Fibroblast of upper back skin (primary cell): Measurements from ENCODE around the gene HMCN2.

Source experiments
- DNase-seq: peaks from one replicate; pipeline ENCODE4 v3.0.0-alpha.2; 2013

HMCN2 gene, protein sequence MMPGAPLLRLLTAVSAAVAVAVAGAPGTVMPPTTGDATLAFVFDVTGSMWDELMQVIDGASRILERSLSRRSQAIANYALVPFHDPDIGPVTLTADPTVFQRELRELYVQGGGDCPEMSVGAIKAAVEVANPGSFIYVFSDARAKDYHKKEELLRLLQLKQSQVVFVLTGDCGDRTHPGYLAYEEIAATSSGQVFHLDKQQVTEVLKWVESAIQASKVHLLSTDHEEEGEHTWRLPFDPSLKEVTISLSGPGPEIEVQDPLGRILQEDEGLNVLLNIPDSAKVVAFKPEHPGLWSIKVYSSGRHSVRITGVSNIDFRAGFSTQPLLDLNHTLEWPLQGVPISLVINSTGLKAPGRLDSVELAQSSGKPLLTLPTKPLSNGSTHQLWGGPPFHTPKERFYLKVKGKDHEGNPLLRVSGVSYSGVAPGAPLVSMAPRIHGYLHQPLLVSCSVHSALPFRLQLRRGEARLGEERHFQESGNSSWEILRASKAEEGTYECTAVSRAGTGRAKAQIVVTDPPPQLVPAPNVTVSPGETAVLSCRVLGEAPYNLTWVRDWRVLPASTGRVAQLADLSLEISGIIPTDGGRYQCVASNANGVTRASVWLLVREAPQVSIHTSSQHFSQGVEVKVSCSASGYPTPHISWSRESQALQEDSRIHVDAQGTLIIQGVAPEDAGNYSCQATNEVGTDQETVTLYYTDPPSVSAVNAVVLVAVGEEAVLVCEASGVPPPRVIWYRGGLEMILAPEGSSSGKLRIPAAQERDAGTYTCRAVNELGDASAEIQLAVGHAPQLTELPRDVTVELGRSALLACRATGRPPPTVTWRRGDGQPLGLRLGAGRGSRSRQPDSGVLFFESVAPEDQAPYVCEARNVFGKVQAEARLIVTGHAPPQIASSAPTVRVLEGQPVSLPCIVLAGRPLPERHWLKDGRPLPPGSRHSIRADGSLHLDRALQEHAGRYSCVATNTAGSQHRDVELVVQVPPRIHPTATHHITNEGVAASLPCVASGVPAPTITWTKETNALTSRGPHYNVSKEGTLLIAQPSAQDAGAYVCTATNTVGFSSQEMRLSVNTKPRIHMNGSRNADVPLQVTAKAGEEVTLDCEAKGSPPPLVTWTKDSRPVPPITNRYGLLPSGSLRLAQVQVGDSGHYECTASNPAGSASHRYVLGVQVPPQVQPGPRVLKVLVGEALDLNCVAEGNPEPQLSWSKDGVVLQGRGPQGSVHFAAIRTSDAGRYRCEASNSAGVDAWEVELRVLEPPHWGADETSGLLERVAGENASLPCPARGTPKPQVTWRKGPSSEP (N-terminal part only)

DNA sequence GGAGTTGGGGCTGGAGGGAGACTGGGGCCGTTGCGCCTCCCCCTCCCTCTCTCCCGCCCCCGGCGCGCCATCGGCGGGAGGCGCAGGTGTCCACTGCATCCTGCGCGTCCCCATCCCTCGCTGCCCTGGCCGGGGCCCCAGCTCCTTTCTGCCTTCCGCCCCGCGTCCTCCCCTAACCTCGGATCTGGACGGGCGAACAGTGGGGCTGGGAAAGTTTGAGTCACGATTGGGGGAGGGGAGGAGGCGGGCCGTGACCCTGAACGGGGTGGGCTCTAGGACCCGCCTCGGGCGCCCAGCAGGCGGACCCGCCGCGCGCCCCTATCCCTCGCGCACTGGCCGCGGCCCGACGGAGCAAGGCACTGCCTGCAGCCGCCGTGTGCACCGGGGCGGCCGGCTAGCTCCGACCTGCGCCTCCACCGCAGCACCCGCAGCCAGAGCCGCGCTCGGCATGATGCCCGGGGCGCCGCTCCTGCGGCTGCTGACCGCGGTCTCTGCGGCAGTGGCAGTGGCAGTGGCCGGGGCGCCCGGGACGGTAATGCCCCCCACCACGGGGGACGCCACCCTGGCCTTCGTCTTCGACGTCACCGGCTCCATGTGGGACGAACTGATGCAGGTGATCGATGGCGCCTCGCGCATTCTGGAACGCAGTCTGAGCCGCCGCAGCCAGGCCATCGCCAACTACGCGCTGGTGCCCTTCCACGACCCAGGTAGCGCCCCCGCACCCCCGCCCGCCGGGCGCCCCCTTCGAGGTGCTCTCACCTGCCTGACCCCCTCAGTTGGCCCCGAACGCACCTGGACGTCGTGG is at the start of gene HMCN2:
TSS of gene HMCN2 (plus strand) at position 330 of the 805 bp plus-strand sequence. CDS start at position 449, 119 bp downstream.
- no peak for DNase-seq

DNA sequence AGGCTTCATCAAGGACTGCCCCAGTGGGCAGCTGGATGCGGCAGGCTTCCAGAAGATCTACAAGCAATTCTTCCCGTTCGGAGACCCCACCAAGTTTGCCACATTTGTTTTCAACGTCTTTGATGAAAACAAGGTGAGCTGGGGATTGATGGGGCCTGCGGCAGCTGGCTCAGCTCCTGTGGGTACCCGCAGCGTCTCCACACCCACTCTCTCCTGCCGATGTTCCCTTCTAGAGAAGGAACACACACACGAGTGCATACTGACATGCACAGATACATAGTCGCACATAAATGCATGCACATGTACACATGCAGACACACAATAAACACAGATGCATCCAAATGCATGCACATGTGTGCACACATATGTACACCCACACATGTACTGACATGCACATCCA is 47.7 kb upstream of the HMCN2 start:
- no peak for DNase-seq

DNA sequence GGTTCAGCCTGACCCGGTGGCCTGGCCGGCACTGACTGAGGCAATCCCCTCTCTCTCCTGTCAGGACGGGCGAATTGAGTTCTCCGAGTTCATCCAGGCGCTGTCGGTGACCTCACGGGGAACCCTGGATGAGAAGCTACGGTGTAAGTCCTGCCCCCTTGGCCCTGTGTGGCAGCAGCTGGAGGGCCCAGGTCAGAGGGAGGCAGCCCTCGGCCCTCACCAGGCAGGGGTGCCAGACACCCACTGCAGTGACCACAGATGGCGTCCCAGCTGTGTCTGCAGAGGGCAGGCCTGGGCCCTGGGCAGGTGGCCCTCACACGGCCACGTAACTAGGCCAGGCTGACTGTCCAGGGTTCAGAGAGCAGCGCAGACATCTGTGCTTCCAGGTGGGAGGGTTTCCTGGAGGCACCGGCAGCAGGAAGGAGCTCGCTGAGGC is 45.9 kb upstream of the HMCN2 start:
- DNase-seq, result no peak

DNA sequence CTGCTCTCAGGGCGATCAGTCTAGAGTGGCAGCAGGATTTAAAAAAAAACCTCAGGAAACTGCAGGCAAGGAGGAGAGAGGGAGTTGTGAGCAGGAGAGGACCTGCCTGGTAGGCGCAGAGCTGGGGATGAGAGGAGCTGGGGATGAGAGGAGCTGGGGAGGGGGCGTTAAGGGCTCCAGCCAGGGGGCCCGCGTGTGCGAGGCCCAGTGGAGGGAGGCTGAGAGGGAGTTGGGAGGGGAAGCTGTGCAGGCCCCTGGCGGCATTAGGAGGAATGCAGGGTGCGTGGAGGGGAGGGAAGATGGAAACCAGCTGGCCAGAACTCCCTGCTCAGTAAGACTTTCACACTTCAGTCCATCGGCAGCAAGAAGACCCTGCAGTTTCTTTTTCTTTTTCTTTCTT is 45.2 kb upstream of the HMCN2 start:
- DNase-seq, result peak; percentile 54

DNA sequence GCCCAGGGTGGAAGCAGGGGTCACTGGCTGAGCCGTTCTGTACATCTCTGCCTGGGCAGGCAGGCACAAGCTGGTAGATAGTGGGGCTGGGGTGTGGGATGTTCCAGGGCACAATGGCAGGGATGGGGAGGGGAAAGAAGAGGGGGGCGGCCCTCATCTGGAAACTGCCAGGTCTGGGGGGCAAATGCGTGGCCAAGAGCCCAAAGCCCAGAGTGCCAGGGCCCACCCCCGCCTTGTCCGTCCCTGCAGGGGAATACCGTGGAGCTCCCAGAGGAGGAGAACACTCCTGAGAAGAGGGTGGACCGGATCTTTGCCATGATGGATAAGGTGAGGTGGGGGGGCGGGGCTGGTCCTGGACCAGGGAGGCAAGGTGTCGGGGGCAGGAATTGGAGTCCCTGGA is 42.7 kb upstream of the HMCN2 start:
- DNase-seq, result no peak

DNA sequence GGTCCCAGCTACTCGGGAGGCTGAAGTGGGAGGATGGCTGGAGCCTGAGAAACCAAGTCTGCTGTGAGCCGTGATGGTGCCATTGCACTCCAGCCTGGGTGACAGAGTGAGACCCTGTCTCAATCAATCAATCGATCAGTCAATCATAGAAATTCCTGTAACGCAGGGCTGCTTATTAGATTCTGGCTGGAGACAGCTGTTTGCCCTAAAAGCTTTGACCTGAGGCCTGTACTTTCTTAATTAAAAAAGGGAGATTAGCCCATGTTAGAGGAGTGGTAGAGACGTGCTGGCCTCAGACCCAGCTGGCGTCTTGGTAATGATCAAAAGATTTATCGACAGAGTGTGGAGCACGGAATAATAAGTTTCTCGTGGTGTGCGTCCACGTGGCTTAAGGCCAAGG is 40.5 kb upstream of the HMCN2 start:
- no peak for DNase-seq

DNA sequence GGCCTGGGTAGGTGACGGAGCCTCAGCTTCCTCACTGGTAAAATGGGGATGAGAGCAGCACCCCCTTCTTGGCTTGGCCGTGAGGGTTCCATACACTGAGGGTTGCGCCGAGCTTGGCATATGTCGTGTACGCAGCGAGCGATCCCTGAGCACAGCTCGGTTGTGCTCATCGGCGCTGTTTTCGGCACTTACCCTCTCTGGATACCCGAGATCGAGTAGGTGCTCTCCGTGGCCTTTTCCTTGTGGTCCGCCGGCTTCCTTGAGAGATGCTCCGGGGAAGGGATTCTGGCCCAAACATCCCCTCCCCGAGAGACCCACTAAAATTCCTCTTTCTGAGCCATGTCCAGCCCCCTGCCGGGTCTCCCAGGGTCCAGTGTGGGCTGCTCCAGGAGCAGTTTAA is 40.0 kb upstream of the HMCN2 start:
- DNase-seq, result no peak

DNA sequence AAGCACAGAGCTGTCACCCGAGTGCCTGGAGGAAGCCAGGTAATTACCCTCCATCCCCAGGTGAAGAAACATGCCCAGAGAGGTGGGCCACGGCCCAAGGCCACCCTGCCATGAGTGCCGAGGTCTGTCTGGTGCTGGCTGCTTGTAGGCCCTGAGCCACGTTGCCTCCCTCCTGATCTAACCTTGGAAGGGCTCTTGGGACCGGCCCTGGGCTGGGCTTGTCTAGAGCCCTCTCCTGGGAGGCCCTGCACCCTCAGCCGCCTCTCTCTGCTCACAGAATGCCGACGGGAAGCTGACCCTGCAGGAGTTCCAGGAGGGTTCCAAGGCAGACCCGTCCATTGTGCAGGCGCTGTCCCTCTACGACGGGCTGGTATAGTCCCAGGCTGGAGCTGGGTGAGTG is 39.4 kb upstream of the HMCN2 start:
- DNase-seq, result no peak

DNA sequence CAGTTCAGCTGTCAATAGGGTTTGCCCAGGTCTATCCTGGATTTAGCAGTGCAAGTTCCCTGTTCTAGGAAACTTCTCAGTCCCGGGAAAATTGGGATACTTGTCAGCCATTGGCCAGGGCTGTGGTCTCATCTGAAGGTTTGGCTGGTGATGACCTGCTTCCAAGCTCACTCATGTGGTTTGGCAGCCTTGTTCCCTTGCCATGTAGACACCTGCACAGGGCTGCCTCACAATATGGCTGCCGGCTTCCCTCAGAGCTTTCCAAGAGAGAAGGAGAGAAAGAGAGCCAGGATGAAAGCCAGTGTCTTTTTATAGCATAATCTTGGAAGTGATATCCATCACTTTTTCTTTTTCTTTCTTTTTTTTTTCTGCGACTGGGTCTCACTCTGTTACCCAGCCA is 37.7 kb upstream of the HMCN2 start:
- DNase-seq, result no peak

DNA sequence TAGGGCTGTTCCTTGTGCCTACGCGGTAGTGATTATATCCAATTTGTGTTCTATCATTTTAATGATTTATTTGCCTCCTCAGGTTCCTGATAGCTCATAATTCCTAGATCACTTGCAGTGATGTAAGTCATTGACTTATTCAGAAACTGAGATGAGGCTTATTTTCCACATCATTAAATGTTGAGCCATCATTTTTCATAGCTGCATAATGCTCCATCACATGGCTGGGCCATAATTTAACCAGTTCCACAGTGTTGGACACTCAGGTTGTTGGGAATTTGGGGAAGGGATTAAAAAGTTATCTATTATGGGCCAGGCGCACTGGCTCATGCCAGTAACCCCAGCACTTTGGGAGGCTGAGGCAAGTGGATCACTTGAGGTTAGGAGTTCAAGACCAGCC is 35.8 kb upstream of the HMCN2 start:
- DNase-seq, result no peak

DNA sequence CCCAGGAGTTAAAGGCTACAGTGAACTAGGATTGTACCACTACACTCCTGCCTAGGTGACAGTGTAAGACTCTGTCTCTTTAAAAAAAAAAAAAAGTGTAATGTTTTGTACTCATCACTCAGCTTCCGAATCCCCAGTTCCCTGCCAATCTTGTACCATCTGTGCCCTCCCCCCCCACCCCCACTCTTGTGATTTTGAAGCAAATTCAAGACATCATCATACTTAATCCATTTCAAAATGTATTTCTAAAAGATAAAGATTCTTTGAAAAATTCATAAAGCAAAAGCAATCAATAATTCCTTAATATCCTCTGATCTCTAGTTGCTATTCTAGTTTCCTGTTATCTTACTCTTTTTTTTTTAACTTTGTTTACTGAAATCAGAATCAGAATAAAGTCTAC is 34.9 kb upstream of the HMCN2 start:
- DNase-seq, result no peak

DNA sequence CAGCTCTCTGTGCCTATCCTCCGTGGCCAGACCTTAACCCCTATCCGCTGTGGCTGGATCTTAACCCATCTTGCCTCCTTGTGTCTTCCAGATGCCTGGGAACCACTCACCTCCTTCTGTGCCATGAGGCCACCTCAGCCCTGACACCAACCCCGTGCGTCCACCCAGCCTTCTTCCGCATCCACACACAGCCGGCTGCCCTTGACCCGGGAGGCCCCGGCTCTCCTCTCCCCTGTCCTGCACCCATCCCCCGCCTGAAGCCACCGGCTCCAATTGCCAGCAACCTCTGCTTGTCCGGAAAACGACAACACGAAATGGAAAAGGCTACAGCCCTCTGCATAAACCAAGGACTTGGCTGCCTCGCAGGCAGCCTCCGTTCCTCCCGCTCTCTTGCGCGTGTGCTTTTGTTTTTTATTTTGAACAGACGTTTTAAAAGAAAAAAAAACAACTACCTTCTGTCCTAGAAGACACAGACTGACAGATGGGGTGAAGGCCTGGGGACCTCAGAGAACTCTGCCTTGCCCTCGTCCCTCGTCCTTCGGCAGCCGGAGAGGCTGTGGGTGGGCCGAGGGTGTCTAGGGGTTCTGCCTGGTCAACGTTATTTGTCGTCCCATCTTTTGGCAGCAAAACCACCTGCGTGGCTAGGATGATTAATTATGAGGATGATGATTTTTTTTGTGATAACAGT is 32.5 kb upstream of the HMCN2 start:
- no peak for DNase-seq

DNA sequence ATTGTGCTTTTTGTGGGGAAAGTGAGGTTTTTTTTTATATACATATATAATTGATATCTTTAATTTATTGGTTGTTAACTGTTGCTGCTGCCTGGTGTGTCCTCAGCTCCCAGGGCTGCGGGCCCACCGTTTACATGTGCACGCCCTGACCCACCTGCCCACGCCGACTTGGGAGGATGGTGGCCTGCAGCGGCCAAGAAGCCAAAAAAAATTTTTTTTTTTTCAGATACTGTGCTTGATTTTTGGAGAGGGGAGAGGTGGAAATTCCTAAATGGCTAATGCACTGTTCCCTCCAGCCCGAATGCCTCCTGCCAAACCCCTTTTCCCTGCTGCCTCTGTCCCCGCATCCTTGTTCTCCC is 32.0 kb upstream of the HMCN2 start:
- no peak for DNase-seq

DNA sequence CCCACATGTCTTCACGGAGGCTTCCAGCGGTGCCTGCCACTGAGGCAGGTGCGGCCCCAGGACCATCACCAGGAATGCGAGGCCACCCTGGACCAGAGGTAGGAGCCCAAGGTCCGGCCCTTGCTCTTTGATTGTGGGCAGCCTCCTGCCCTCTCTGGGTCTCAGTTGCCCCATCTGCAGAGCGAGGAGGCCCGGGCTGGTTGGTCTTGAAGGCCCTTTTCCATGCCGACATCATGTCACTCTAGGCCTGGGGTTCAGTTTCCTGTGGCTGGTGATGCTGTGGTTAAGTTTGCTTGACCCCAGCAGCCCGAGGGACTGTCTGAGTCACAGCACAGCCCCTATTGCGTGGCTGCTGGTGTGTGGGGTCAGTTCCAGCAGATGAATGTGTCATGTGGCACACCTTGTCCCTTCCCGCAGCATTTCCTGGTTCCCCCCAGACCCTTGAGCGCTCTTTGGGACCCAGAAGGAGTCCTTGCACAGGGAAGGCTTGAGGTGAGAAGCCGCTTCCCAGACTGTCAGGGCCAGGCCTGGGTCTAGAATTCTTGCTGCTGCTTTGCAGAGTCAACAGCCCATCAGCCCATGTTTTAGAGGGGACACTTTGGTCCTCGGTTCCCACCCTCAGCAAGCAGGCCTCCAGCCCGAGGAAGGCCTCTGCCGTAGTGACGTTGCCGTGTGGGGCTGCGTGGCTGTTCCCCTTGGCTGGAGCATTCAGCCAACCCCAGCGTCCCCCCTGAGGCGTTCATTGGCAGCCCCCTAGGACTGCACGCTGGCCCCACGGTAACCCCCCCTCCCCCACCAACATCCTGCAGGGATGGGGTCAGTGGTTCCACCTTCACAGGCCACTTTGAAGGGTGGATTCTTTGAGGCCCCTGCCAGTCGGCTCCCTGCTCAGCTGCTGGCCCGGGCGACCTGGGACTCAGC is 31.0 kb upstream of the HMCN2 start:
- no peak for DNase-seq

DNA sequence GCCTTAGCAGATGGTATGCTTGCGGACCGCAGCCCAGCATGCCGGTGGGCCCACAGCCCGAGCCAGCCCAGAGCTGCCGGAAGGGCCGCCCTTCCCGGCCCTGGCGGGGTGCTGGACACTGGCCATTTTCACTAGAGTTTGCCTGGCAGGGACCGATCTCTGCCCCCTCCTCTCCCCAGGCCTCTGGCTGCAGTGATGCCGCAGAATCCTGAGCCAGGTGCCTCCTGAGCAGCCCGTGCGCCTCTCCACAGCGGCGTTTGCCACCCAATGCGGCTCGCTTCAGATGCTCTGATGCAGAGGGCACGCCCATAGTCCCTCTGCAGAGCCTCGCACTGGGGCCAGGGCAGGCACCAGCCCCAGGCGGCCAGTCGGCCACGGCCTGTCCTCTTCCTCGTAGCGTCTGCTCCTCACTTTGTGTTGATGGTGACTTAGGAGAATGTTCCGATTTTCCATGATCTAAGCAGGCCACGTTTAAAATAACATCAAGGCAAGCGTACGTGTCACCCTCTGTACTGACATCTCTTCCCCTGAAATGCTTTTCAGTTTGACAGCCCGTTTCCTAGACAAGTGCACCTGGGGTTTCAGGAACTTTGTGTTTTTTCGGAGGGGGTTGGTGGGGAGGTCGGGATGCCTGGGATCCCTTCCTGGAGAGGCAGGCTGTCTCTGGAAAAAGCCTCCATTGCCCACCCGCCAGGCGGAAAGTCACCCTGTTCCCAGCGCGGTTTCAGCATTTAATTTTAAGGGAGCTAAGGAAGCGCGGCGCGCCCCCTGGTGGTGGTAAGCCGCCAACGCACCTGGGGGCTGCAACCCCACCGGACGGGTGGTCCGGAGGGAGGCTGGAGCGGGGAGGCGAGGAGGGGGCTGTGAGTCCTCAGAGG is 29.8 kb upstream of the HMCN2 start:
- DNase-seq, result peak; percentile 57

DNA sequence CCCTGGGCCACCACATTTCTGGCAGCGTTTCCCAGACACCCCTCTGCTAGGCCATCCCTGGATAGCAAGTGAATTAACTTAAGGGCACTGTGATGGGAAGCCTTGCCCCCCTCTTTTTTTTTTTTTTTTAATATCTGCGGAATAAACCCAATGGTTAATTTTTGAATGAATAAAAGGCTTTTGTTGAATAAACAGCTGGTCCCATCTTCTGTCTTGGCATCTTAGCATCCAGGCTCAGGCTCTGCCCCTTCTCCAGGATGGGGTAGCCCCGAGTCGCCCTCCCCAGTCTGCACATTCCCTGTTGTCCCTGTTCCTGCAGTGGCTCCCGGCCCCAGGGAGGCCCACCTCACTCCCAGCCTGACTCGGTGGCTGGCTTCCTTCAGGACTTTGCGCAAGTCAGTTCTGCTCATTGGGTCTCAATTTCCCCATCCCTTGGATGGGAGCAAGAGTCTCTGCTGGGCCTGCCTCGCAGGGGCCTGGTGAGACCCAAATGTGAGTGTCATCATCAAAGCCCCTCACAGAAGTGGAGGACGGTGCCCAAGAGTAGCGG is 29.0 kb upstream of the HMCN2 start:
- no peak for DNase-seq

DNA sequence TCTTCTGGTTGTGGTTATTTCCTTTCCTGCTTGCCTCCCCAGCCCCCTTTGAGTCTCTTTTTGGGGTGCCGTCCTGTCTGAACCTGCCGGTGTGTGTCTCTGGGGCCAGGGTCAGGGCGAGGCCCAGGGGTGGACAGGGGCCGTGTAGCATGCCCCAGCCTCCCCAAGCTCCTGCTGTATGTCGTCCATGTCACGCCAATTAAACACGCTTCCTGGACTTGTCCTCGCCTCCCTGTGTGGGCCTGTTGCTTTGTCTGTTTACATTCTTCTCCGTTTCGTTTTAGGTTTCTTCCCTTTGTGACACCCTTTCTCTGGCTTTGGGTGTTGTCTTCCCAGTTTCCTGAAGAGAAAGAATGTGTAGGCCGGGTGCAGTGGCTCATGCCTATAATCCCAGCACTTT is 28.5 kb upstream of the HMCN2 start:
- DNase-seq, result peak; percentile 53

DNA sequence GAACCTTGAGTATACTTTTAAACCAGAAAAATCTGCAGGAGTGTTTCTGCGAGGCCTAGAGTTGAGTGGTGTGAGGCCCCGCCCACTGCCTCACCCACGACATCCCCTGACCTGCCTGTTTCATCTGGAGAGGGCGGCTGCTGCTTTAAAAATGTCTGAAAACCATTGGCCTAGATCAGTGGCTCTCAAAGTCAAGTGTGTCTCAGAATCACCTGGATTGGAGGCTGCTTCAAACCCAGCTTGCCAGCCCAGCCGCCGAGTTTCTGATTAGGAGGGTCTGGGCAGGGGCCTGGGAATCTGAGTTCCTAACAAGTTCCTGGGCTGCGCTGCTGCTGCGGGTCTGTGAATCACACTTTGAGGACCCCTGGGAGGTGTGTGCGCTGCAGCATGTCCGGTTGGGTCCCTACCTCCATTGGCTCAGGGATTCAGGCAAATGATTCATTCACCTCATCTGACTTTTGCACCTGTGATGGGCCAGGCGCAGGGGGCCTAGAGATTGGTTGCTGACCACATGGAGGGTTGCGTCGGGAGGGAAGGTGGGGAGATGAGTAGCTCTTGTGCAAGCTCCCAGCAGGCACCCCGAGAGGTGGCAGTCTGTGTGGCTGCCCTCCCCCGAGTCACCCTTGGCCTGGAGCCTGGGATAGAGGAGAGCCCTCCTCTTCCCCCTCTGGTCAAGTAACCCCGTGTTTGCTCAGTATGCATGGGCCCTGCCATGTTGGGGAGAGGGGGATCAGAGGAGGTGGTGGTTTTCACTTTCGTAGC is 27.6 kb upstream of the HMCN2 start:
- DNase-seq, result no peak

DNA sequence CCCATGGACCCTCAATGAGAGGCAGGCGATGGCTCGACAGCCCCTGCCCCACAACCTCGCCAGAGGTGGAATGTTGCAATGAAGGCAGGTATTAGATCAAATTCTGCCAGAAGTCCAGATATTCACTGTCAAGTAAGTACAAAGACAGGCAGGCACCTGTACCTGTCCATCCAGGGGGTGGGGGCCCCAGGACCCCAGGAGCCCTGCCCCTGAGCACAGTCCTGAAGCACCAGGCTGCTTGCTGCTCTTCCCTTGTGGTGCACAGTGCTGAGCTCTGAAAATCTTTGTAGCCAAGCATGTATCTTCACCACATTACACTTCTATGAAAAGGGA is 26.2 kb upstream of the HMCN2 start:
- DNase-seq, result no peak
